ENCODE data around the gene KRTAP5-5. TPM values are rescaled to one million over a fixed set of nuclear protein-coding genes. Genes with fewer than 3 reads are reported as not detected.

KRTAP5-5 gene
- total and polyA plus RNA-seq, 2 experiments from 2014 or later = not detected

DNA sequence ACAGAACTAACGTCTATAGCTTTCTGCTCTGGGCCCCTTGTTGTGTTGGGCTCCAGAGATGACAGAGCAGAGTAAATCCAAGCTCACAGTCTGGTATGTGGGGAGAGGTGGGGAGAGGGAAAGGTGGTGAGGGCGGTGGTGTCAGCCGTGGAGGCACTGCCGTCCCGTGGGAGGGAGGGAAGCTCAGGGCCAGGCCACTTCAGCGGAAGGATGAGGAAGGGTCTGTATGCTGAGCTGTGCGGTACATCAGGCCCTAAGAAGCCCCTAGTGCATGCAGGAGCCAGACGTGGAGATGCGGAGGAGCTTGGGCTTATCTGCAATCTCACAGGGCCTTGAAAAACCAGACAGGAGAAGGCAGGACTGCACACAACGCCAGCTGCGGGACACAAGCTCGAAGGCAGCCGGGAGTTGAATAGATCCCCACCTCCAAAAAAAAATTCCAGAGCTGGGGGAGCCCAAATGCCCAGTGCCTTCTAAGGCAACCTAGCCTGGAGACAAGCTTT is 1.5 kb downstream of the KRTAP5-5 start:
- H3K27me3 ChIP-seq (ENCODE audit: insufficient read depth) = no peaks in the 10 kb centered on the region
- peaks cover 3% of the 10 kb centered on the region; the same call in 1 of the 2 replicates for H3K4me1 ChIP-seq (ENCODE audit: insufficient read depth)
- no peaks in the 10 kb centered on the region for H3K9me3 Mint-ChIP-seq
- H3K9me2 ChIP-seq (ENCODE audit: insufficient read depth) = no peaks in the 10 kb centered on the region
- peaks cover 27% of the 10 kb centered on the region for H3K27me3 Mint-ChIP-seq (ENCODE audit: insufficient read depth, low read depth, poor library complexity)
- no peak overlapping the region for H3K27ac ChIP-seq (ENCODE audit: low read depth)
- no peak overlapping the region for H3K4me2 ChIP-seq
- H3K79me2 ChIP-seq (replicated peaks; ENCODE audit: insufficient read depth) = no peaks in the 10 kb centered on the region
- H2AFZ ChIP-seq = no peak overlapping the region
- no peaks in the 10 kb centered on the region for H3K36me3 ChIP-seq (ENCODE audit: insufficient read depth)
- H3F3A ChIP-seq (replicated peaks; ENCODE audit: low read depth) = no peaks in the 10 kb centered on the region
- H3K4me3 ChIP-seq = no peak overlapping the region
- peaks cover 4% of the 10 kb centered on the region; the same call in 1 of the 3 replicates for H3K4me1 Mint-ChIP-seq
- DNase-seq (ENCODE audit: low spot score) (no peak), ATAC-seq (no peak)
- no peak for TF ChIP-seq JUNB (IDR thresholded peaks at IDR 0.05; ENCODE audit: unreplicated experiment)
- no peak for TF ChIP-seq NANOG (IDR thresholded peaks at IDR 0.05; ENCODE audit: borderline replicate concordance)
- no peak for TF ChIP-seq EZH2 (IDR thresholded peaks at IDR 0.05; ENCODE audit: low read depth, unreplicated experiment)
- TF ChIP-seq EZH2phosphoT487 (IDR thresholded peaks at IDR 0.05; ENCODE audit: unreplicated experiment) = no peak
- no peak for TF ChIP-seq CREB1 (CRISPR knock-in tag; IDR thresholded peaks at IDR 0.05; ENCODE audit: low read depth)
- no peak for TF ChIP-seq STAT1 (IDR thresholded peaks at IDR 0.05; ENCODE audit: unreplicated experiment)
- TF ChIP-seq, protein P1, sequence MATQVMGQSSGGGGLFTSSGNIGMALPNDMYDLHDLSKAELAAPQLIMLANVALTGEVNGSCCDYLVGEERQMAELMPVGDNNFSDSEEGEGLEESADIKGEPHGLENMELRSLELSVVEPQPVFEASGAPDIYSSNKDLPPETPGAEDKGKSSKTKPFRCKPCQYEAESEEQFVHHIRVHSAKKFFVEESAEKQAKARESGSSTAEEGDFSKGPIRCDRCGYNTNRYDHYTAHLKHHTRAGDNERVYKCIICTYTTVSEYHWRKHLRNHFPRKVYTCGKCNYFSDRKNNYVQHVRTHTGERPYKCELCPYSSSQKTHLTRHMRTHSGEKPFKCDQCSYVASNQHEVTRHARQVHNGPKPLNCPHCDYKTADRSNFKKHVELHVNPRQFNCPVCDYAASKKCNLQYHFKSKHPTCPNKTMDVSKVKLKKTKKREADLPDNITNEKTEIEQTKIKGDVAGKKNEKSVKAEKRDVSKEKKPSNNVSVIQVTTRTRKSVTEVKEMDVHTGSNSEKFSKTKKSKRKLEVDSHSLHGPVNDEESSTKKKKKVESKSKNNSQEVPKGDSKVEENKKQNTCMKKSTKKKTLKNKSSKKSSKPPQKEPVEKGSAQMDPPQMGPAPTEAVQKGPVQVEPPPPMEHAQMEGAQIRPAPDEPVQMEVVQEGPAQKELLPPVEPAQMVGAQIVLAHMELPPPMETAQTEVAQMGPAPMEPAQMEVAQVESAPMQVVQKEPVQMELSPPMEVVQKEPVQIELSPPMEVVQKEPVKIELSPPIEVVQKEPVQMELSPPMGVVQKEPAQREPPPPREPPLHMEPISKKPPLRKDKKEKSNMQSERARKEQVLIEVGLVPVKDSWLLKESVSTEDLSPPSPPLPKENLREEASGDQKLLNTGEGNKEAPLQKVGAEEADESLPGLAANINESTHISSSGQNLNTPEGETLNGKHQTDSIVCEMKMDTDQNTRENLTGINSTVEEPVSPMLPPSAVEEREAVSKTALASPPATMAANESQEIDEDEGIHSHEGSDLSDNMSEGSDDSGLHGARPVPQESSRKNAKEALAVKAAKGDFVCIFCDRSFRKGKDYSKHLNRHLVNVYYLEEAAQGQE (IDR thresholded peaks at IDR 0.05; ENCODE audit: unreplicated experiment) = no peak
- TF ChIP-seq ZNF114 (CRISPR knock-in tag; IDR thresholded peaks at IDR 0.05) = no peak
- TF ChIP-seq, protein P2, sequence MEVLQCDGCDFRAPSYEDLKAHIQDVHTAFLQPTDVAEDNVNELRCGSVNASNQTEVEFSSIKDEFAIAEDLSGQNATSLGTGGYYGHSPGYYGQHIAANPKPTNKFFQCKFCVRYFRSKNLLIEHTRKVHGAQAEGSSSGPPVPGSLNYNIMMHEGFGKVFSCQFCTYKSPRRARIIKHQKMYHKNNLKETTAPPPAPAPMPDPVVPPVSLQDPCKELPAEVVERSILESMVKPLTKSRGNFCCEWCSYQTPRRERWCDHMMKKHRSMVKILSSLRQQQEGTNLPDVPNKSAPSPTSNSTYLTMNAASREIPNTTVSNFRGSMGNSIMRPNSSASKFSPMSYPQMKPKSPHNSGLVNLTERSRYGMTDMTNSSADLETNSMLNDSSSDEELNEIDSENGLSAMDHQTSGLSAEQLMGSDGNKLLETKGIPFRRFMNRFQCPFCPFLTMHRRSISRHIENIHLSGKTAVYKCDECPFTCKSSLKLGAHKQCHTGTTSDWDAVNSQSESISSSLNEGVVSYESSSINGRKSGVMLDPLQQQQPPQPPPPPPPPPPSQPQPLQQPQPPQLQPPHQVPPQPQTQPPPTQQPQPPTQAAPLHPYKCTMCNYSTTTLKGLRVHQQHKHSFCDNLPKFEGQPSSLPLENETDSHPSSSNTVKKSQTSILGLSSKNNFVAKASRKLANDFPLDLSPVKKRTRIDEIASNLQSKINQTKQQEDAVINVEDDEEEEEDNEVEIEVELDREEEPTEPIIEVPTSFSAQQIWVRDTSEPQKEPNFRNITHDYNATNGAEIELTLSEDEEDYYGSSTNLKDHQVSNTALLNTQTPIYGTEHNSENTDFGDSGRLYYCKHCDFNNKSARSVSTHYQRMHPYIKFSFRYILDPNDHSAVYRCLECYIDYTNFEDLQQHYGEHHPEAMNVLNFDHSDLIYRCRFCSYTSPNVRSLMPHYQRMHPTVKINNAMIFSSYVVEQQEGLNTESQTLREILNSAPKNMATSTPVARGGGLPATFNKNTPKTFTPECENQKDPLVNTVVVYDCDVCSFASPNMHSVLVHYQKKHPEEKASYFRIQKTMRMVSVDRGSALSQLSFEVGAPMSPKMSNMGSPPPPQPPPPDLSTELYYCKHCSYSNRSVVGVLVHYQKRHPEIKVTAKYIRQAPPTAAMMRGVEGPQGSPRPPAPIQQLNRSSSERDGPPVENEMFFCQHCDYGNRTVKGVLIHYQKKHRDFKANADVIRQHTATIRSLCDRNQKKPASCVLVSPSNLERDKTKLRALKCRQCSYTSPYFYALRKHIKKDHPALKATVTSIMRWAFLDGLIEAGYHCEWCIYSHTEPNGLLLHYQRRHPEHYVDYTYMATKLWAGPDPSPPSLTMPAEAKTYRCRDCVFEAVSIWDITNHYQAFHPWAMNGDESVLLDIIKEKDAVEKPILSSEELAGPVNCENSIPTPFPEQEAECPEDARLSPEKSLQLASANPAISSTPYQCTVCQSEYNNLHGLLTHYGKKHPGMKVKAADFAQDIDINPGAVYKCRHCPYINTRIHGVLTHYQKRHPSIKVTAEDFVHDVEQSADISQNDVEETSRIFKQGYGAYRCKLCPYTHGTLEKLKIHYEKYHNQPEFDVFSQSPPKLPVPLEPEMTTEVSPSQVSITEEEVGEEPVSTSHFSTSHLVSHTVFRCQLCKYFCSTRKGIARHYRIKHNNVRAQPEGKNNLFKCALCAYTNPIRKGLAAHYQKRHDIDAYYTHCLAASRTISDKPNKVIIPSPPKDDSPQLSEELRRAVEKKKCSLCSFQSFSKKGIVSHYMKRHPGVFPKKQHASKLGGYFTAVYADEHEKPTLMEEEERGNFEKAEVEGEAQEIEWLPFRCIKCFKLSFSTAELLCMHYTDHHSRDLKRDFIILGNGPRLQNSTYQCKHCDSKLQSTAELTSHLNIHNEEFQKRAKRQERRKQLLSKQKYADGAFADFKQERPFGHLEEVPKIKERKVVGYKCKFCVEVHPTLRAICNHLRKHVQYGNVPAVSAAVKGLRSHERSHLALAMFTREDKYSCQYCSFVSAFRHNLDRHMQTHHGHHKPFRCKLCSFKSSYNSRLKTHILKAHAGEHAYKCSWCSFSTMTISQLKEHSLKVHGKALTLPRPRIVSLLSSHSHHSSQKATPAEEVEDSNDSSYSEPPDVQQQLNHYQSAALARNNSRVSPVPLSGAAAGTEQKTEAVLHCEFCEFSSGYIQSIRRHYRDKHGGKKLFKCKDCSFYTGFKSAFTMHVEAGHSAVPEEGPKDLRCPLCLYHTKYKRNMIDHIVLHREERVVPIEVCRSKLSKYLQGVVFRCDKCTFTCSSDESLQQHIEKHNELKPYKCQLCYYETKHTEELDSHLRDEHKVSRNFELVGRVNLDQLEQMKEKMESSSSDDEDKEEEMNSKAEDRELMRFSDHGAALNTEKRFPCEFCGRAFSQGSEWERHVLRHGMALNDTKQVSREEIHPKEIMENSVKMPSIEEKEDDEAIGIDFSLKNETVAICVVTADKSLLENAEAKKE (CRISPR knock-in tag; IDR thresholded peaks at IDR 0.05) = no peak
- TF ChIP-seq, protein P3, sequence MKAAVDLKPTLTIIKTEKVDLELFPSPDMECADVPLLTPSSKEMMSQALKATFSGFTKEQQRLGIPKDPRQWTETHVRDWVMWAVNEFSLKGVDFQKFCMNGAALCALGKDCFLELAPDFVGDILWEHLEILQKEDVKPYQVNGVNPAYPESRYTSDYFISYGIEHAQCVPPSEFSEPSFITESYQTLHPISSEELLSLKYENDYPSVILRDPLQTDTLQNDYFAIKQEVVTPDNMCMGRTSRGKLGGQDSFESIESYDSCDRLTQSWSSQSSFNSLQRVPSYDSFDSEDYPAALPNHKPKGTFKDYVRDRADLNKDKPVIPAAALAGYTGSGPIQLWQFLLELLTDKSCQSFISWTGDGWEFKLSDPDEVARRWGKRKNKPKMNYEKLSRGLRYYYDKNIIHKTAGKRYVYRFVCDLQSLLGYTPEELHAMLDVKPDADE (IDR thresholded peaks at IDR 0.05) = no peak
- TF ChIP-seq POLR2AphosphoS5 (IDR thresholded peaks at IDR 0.05; ENCODE audit: low read depth) = no peak
- TF ChIP-seq ZNF331 (CRISPR knock-in tag; IDR thresholded peaks at IDR 0.05; ENCODE audit: low read depth) = no peak
- TF ChIP-seq, protein P4, sequence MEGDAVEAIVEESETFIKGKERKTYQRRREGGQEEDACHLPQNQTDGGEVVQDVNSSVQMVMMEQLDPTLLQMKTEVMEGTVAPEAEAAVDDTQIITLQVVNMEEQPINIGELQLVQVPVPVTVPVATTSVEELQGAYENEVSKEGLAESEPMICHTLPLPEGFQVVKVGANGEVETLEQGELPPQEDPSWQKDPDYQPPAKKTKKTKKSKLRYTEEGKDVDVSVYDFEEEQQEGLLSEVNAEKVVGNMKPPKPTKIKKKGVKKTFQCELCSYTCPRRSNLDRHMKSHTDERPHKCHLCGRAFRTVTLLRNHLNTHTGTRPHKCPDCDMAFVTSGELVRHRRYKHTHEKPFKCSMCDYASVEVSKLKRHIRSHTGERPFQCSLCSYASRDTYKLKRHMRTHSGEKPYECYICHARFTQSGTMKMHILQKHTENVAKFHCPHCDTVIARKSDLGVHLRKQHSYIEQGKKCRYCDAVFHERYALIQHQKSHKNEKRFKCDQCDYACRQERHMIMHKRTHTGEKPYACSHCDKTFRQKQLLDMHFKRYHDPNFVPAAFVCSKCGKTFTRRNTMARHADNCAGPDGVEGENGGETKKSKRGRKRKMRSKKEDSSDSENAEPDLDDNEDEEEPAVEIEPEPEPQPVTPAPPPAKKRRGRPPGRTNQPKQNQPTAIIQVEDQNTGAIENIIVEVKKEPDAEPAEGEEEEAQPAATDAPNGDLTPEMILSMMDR (conservative IDR thresholded peaks at IDR 0.05; ENCODE audit: low read depth in 2 of 2) = no peak
- no peaks in the 10 kb centered on the region; the same call in 2 of the 3 replicates for H3K36me3 Mint-ChIP-seq (ENCODE audit: low read depth)
- no peaks in the 10 kb centered on the region for H4K20me1 ChIP-seq (replicated peaks; ENCODE audit: insufficient read depth)
- H3K4me3 Mint-ChIP-seq = no peak overlapping the region; the same call in 2 of the 3 replicates
- no peak overlapping the region for H3K27ac Mint-ChIP-seq
